ENCODE measurements around the gene TREM2. TPM values are rescaled to one million over a fixed set of nuclear protein-coding genes. Genes with fewer than 3 reads are reported as not detected.

TREM2 gene
- total RNA-seq, 1 donor from 2014 or later: not detected

- intact Hi-C loops (cut with micrococcal nuclease): loop anchor here (5.0 kb wide), 1 partner anchor 177 kb away; no protein-coding TSS in a partner anchor
Observed at GRCh38 chr6:41184761-41185160, 21.8 kb upstream of the TREM2 start.

- intact Hi-C loops (cut with micrococcal nuclease): loop anchor here (1.0 to 5.0 kb wide), 3 partner anchors 90 to 175 kb away; partner anchors contain the start of genes NFYA and OARD1
Observed at GRCh38 chr6:41182069-41183034, 19.4 kb upstream of the TREM2 start.

DNA sequence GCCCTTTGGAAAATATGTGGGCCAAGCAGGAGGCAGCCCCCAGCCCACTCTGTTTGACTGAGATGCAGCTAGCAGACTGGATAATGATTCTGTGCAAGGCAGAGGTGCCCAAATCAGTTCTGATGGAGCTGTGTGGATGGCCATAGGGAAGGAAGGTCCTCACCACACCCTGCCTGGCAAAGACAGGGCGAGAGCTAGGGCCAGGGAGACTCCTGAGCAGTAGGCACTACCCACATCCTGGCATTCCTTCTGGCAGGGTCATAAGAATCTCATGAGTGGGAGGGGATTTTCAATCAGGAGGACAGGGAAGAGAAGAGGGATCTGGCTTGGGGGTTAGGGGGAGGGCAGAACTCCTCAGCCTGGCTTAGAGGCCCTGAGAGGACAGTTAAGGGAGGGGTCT lies 18.6 kb upstream of the TREM2 start:
- intact Hi-C loops (cut with micrococcal nuclease): loop anchor here (5.0 kb wide), 1 partner anchor 174 kb away; no protein-coding TSS in a partner anchor

GRCh38 chr6:41179163-41179562 lies 16.2 kb upstream of the TREM2 start:
- intact Hi-C loops (cut with micrococcal nuclease): no loop called here

DNA sequence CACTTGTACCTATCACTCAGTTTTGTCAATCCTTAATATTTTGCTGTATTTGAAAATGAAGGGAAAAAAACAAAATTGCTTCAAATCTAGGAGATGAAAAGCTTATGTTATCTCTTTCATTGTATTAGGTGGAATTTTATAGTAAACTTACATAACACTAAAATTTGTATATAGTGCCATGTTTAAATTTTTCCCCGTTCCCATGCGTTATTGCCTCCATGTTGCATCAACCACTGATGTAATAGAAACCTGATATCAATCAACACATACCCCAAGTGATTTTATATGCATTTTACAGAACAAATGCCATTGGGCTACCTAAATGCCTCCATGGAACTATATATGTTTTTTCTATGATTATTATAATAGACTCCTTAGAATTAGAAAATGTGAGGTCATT lies 14.8 kb upstream of the TREM2 start:
- intact Hi-C loops (cut with micrococcal nuclease): no loop called here

GRCh38 chr6:41177287-41177686 lies 14.4 kb upstream of the TREM2 start:
- intact Hi-C loops (cut with micrococcal nuclease): no loop called here

GRCh38 chr6:41176189-41176588 lies 13.3 kb upstream of the TREM2 start:
- intact Hi-C loops (cut with micrococcal nuclease): no loop called here

GRCh38 chr6:41175084-41175483 lies 12.2 kb upstream of the TREM2 start:
- intact Hi-C loops (cut with micrococcal nuclease): no loop called here

DNA sequence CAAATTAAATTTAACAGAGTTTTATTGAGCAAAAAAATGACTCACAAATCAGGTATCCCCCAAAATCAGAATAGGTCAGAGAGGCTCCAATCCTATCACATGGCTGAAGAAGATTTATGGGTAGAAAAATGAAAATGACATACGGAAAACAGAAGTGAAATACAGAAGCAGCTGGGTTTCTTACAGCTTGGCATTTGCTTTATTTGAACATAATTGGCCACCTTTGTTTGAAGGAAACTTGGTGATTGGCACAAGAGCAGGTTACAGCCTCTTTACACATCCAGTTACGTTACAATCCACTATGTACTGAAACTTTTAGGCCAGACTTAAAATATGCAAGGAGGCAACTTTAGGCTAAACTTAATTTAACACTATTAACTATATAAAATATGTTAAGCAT lies 11.7 kb upstream of the TREM2 start:
- intact Hi-C loops (cut with micrococcal nuclease): no loop called here

DNA sequence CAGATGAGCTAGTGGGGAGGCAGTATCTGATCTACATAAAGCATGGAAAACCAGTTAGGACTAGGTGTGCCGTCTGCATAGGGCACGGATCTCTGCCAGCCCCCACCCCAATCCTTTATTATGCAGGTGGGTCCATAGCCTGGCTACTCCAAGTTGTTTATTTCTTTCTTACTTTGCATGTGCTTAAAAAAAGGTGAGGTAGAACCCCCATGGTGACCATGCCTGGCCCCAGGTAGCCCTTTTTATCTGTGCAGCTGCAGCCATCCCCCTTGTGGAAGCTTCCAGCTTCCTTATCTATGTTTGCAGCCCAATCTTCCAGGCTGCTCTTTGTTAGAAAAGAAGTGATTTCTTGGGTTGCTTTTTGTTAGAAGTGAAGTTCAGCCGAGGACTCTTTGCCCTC lies 9.0 kb upstream of the TREM2 start:
- intact Hi-C loops (cut with micrococcal nuclease): no loop called here

GRCh38 chr6:41170547-41171160 lies 7.7 kb upstream of the TREM2 start:
- intact Hi-C loops (cut with micrococcal nuclease): no loop called here

GRCh38 chr6:41167173-41167963 lies 4.5 kb upstream of the TREM2 start:
- intact Hi-C loops (cut with micrococcal nuclease): no loop called here

DNA sequence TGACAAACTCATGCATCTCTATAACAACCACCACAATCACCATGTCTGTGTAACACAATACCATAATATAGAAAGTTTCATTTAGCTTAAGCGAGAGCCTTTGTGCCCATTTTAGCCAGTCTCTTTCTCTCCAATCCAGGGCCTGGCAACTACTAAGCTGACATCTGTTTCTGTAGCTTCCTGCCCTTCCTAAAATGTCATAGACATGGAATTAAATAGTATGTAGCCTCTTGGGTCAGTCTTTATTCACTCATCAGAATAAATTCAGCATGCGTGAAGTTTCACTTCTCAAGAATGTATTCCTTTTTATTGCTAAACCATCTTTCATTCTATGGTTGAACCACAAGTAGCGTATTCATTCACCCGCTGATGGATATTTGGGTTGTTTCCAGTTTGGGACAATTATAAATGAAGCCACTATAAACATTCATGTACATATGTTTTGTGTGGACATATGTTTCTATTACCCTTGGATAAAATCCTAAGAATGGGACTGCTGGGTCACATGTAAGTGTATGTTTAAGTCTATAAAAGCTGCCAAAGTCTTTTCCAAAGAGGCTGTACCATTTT lies 1.7 kb upstream of the TREM2 start:
- intact Hi-C loops (cut with micrococcal nuclease): no loop called here

- intact Hi-C loops (cut with micrococcal nuclease): no loop called here
Observed at GRCh38 chr6:41163419-41163717, 452 bp upstream of the TREM2 start.

GRCh38 chr6:41161851-41162552 lies 914 bp downstream of the TREM2 start:
- intact Hi-C loops (cut with micrococcal nuclease): no loop called here

- intact Hi-C loops (cut with micrococcal nuclease): no loop called here
Observed at GRCh38 chr6:41161380-41161779, 1.5 kb downstream of the TREM2 start.

DNA sequence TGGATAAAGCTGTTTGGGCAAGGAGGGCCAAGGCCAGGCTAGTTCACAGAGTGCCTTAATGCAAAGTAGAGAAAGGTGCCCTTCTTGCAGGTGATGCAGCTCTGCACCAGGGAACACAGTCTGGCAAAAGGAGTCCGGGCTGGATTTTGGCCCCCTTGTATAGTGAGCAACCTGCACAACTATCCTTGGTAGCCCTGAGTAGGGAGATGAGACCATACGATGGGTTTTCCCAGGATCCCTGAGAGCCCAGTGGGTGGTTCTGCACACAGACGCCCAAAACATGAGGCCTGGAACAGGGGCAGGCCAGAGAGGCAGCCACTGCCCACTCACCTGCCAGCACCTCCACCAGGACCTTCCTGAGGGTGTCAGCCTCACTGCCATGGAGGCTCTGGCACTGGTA lies 2.0 kb downstream of the TREM2 start:
- intact Hi-C loops (cut with micrococcal nuclease): no loop called here

- intact Hi-C loops (cut with micrococcal nuclease): no loop called here
Observed at GRCh38 chr6:41159415-41160082, 3.4 kb downstream of the TREM2 start.

- intact Hi-C loops (cut with micrococcal nuclease): no loop called here
Observed at GRCh38 chr6:41157323-41157722, 5.6 kb downstream of the TREM2 start.

DNA sequence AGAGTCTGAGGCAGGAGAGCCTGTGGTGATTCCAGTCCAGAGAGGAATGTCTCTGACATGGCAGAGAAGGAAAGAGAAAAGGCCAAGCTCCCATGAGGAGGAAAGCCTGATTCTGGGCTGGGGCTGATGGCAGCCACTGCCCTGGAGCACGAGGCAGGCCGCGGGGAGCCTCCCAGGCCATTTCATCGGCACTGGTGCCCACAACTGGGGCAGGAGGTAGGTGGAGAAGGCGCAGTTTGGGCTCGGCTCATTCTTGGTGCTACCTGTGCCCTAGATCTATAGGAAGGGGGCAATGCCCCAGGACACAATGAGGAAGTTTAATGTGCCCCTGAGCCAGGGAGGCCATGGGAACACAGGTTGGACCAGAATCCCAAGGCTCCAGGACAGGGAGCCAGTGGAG lies 6.1 kb downstream of the TREM2 start:
- intact Hi-C loops (cut with micrococcal nuclease): no loop called here

Measured in T-helper 2 cell treated with Interferon-gamma antibody and Interleukin-4, amounts not matched to agents 100 ng/mL and 5 ng/mL, for 36 hours (primary cell).